Cardiac fibroblast (primary cell): ENCODE measurements around the gene PIP5K1B.
A peak's percentile ranks its signal among the peaks of the same experiment; 100 is the strongest.

ENCODE experiments used
- DNase-seq, 2 donors: peaks; one replicate each; pipeline versions ENCODE4 v3.0.0 to v3.0.0-alpha.2; 2010; ENCODE audit warnings: low read depth in 2 of 2
- H3K4me3 ChIP-seq, 2 donors: replicated peaks in 1 of 2; 1 replicate in 1 of 2; 2 replicates in 1 of 2; pipeline ENCODE4 v1.5.1; 2011; ENCODE audit warnings: low read depth in 2 of 2, low read length in 2 of 2, mild to moderate bottlenecking in 2 of 2, moderate library complexity in 1 of 2
- TF ChIP-seq, protein P1 (sequence below): IDR thresholded peaks from one replicate; pipeline ENCODE4 v1.5.1; 2011; ENCODE audit warnings: low read depth, mild to moderate bottlenecking, low read length, inconsistent platforms

The PIP5K1B gene

DNA sequence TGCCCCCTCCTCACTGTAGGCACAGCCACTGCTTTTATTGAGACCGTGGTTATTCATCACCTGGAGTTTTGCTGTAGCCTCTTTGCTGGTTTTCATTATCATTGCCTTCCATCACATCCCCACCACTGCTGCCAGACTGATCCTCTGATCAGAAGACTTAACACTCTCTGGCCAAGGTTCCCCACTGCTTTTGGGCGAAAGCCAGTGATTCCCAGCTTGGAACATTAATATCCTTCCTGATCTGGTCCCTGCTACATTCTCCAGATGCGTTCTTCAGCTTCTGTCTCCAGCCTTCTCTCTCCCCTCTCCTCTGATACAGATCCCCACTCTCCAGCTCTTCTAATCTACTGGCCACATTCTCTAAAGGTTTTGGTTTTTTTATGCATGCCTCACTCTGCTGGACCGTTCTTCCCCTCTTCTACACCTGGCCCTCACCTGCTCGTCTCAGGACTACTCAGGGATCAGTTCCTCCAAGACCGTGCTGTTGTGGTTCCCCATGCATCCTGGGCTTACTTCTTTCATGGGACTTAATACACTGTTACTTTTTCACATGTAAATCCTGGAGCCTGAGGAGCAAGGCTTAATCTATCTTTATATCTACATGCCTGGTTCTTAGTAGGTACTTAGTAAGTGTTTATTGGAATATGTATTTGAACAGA lies 193.9 kb downstream of the PIP5K1B start:
- H3K4me3 ChIP-seq, result no peak overlapping the region
- TF ChIP-seq, protein P1, sequence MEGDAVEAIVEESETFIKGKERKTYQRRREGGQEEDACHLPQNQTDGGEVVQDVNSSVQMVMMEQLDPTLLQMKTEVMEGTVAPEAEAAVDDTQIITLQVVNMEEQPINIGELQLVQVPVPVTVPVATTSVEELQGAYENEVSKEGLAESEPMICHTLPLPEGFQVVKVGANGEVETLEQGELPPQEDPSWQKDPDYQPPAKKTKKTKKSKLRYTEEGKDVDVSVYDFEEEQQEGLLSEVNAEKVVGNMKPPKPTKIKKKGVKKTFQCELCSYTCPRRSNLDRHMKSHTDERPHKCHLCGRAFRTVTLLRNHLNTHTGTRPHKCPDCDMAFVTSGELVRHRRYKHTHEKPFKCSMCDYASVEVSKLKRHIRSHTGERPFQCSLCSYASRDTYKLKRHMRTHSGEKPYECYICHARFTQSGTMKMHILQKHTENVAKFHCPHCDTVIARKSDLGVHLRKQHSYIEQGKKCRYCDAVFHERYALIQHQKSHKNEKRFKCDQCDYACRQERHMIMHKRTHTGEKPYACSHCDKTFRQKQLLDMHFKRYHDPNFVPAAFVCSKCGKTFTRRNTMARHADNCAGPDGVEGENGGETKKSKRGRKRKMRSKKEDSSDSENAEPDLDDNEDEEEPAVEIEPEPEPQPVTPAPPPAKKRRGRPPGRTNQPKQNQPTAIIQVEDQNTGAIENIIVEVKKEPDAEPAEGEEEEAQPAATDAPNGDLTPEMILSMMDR, result no peak
- no peak for DNase-seq

DNA sequence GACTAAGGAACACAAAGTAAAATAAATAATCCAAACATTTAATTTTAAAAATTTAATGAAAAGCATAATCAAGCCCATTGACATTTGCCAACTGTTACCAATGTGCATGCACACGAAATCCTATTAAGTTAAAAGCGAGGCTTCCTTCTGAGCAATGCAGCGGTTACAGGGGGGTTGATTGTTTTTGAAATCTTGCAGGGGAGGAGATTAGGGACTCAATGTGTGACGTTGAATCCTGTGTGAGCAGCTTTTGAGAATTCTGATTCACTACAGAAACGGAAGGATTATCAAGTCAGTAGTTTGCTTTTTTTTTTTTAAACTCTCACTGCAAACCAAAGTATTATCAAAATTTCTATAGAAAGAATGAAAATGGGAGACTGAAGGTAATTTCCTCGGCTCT lies 199.4 kb downstream of the PIP5K1B start:
- TF ChIP-seq, protein P1, result no peak
- peak in 1 of 2 donors; percentile 5 for DNase-seq
- H3K4me3 ChIP-seq, result no peak overlapping the region

DNA sequence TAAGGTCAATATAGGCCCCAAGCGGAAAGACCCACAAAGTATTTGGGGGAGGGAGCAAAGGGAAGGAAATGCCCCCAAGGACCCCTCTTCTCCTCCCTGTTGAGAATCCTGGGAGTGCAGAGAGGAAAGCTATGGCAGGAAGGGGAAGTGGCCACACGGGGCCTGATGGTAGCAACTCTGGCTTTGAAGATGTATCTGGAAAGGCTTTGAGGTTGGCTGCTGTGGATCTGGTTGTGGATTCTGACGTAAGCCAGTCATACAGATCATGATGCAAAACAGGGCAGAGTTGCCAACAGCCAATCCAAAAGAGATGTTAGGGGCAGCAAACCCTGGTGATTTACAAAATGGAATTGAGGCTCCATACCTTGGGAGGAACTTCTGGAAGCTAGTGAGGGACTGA lies 200.1 kb downstream of the PIP5K1B start:
- TF ChIP-seq, protein P1, result no peak
- no peak for DNase-seq
- no peak overlapping the region for H3K4me3 ChIP-seq

DNA sequence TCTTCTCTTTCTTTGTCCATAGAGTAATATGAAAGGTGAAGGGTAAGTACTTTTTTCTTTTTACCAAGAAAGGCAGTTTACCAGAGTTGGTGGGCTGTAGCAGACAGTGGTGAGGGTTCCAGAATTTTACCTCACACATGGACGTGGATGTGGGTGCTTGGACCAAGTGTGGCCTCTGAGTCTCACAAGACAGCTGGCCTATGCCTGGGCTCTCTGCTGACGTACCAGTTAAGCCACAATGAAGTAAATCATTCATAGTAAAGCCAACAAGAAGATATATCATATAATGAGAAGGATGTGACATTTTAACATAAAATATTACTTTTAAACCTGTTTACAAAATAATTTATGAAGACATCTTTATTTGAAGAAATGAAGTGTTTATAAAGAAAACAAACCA lies 202.9 kb downstream of the PIP5K1B start:
- no peak for DNase-seq
- H3K4me3 ChIP-seq, result no peak overlapping the region
- TF ChIP-seq, protein P1, result no peak

DNA sequence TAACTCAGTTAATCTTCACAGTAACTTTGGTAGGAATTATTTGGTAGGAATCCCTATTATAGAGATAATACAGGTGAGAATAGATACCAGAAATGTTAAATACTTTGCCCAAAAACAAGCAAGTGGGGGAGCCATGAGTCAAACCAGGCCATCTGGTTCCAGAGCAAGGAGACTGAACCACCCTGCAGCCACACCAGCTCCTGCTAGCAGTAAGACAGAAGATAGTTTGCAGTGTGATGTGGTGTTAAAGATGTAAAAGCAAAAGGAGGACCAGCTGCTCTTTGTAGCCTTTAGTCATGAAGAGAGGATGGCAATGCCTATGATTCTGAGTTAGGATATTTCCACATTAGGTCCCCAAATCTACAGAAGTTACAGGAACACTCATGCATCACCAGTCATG lies 207.5 kb downstream of the PIP5K1B start:
- TF ChIP-seq, protein P1, result no peak
- no peak for DNase-seq
- no peak overlapping the region for H3K4me3 ChIP-seq

DNA sequence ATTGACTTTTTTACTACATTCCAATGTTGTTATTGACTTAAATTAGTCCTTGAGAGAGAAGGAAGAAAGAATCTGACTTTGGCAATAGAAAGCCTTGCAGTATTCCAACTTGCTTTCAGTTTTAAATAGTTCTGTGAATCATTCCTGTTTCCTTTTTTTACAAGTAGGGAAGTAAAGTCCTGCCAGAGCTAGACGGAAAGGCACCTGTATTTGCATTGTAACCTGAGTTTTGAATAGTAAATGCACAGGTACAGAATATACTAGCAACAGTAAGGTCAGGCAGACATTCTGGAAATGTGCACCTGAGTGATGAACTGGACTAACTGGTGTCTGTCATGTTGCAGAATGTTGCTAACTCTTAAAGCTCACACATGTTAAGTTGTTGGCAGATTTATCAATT lies 208.0 kb downstream of the PIP5K1B start:
- TF ChIP-seq, protein P1, result no peak
- no peak overlapping the region for H3K4me3 ChIP-seq
- no peak for DNase-seq

DNA sequence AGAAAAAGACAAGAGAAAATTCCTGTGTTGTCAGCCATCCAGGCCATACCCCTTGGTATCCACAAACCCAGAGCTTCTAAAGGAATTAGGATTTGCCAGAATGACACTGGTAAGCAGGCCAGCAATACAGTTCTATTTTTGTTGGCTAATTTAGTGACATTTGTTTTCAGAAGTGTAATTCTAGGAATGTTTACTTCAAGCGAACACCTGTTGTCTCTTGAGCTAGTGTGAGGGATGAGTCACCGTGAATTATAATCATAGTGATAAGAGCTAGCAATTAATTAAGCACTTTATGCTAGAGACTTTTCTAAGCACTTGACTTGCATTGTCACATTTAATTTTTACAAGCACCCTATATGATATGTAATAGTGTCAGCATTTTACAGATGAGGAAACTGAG lies 209.7 kb downstream of the PIP5K1B start:
- H3K4me3 ChIP-seq, result no peak overlapping the region
- DNase-seq, result no peak
- TF ChIP-seq, protein P1, result no peak
